ENCODE data around the gene KIAA1671. TPM values are rescaled to one million over a fixed set of nuclear protein-coding genes. Genes with fewer than 3 reads are reported as not detected.

KIAA1671 gene
- total RNA-seq, 3 donors from 2014 or later: 71.3 to 131 (median 88.9) TPM

- H3K4me3 ChIP-seq: no peak overlapping the region
- no peak for DNase-seq
- TF ChIP-seq CTCF (IDR thresholded peaks at IDR 0.05): no peak
- peaks cover 35% of the 10 kb centered on the region for H3K4me1 ChIP-seq (ENCODE audit: low read depth)
- intact Hi-C loops (cut with DNase I, micrococcal nuclease): no loop called here
- no peaks in the 10 kb centered on the region for H3K9me3 ChIP-seq
- ATAC-seq: peak; percentile 5
- H3K36me3 ChIP-seq (ENCODE audit: low read depth): no peaks in the 10 kb centered on the region
Measured at GRCh38 chr22:25109878-25110595, 157.5 kb downstream of the KIAA1671 start.

- H3K4me1 ChIP-seq (ENCODE audit: low read depth): peaks cover 36% of the 10 kb centered on the region
- ATAC-seq (no peak), DNase-seq (no peak)
- H3K4me3 ChIP-seq: no peak overlapping the region
- H3K9me3 ChIP-seq: no peaks in the 10 kb centered on the region
- H3K36me3 ChIP-seq (ENCODE audit: low read depth): no peaks in the 10 kb centered on the region
- intact Hi-C loops (cut with DNase I, micrococcal nuclease): no loop called here
- TF ChIP-seq CTCF (IDR thresholded peaks at IDR 0.05): no peak
Measured at GRCh38 chr22:25110596-25110845, 158.0 kb downstream of the KIAA1671 start.

- Histone ChIP-seq H3K4me3 (no peak overlapping the region), H3K36me3 (ENCODE audit: low read depth) (no peaks in the 10 kb centered on the region), H3K9me3 (no peaks in the 10 kb centered on the region), H3K4me1 (ENCODE audit: low read depth) (peaks cover 36% of the 10 kb centered on the region)
- DNase-seq: peak; percentile 75 to 85 (median 77)
- ATAC-seq: peak; percentile 73
- no peak for TF ChIP-seq CTCF (IDR thresholded peaks at IDR 0.05)
- intact Hi-C loops (cut with DNase I, micrococcal nuclease): no loop called here
Measured at GRCh38 chr22:25110846-25111578, 158.5 kb downstream of the KIAA1671 start.

GRCh38 chr22:25111579-25112517 is 159.3 kb downstream of the KIAA1671 start:
- H3K4me3 ChIP-seq: no peak overlapping the region
- ATAC-seq (peak; percentile 64), DNase-seq (peak; percentile 71 to 78 (median 77))
- H3K4me1 ChIP-seq (ENCODE audit: low read depth): peaks cover 36% of the 10 kb centered on the region
- H3K9me3 ChIP-seq: no peaks in the 10 kb centered on the region
- no peaks in the 10 kb centered on the region for H3K36me3 ChIP-seq (ENCODE audit: low read depth)
- peak; percentile 24 for TF ChIP-seq CTCF (IDR thresholded peaks at IDR 0.05)
- intact Hi-C loops (cut with DNase I, micrococcal nuclease): no loop called here

GRCh38 chr22:25112538-25113253 is 160.2 kb downstream of the KIAA1671 start:
- intact Hi-C loops (cut with DNase I, micrococcal nuclease): no loop called here
- DNase-seq (peak in 2 of 3 donors; percentile 22 to 45), ATAC-seq (no peak)
- Histone ChIP-seq H3K4me3 (no peak overlapping the region), H3K36me3 (ENCODE audit: low read depth) (no peaks in the 10 kb centered on the region), H3K9me3 (no peaks in the 10 kb centered on the region), H3K4me1 (ENCODE audit: low read depth) (peaks cover 36% of the 10 kb centered on the region)
- no peak for TF ChIP-seq CTCF (IDR thresholded peaks at IDR 0.05)
